Endothelial cell of umbilical vein (primary cell): ENCODE data around the gene SP140L. TPM values are rescaled to one million over a fixed set of nuclear protein-coding genes. Genes with fewer than 3 reads are reported as not detected.
"Not testable (repeated sequence)": the region's sequence is repeated elsewhere in the genome, so short reads cannot be mapped to it uniquely, and the experiment has no call there.

ENCODE experiments used
- BruUV-seq: library from RNA; stranded (reverse); fragments of 400-500 nt; replicated peaks from 2 replicates; lab custom pipeline; 2021; lab: Mats Ljungman, UMichigan
- CTCF ChIA-PET: fragments of 300-600, 350-600 bp; sonication (Branson Sonifier 250); formaldehyde crosslinking; loops from one replicate; lab custom pipeline; 2021; ENCODE audit warnings: antibody characterized with exemption, inconsistent platforms; lab: Charles Lee
- POLR2A ChIA-PET: fragments of 300-600, 350-600 bp; sonication (Branson Sonifier 250); formaldehyde crosslinking; loops from one replicate; lab custom pipeline; 2021; ENCODE audit warnings: antibody characterized with exemption, inconsistent platforms; lab: Charles Lee
- DNase-seq: peaks from one replicate; pipeline ENCODE4 v3.0.0-alpha.2; 2011; ENCODE audit warnings: low read depth, low spot score
- FAIRE-seq: peaks from 2 replicates; lab custom pipeline; 2011; peaks lifted over from hg19 to GRCh38; lab: Jason Lieb, UNC
- H2AFZ ChIP-seq: 2 replicates; pipeline ENCODE4 v1.6.0; 2012; ENCODE audit warnings: low read depth, low read length, control low read depth, inconsistent platforms
- H3K27ac ChIP-seq: 2 replicates; pipeline ENCODE4 v1.5.1; 2011; ENCODE audit warnings: low read depth, mild to moderate bottlenecking, control low read depth, low read length, moderate library complexity; ENCODE audit not compliant: insufficient read depth
- H3K27me3 ChIP-seq, 2 experiments: 2 replicates each; pipeline versions ENCODE4 v1.6.0 to v1.6.1; 2011; ENCODE audit warnings: low read length in 2 of 2, mixed read lengths in 1 of 2; ENCODE audit not compliant: control insufficient read depth in 2 of 2, insufficient read depth in 2 of 2
- H3K36me3 ChIP-seq, 2 experiments: 2 replicates in 1 of 2; 3 replicates in 1 of 2; pipeline ENCODE4 v1.5.1; 2011; ENCODE audit warnings: low read length in 2 of 2, mild to moderate bottlenecking in 1 of 2, moderate library complexity in 1 of 2; ENCODE audit not compliant: control insufficient read depth in 2 of 2, insufficient read depth in 2 of 2; ENCODE audit errors: extremely low read depth in 1 of 2
- H3K4me1 ChIP-seq: 3 replicates; pipeline ENCODE4 v1.5.1; 2011; ENCODE audit warnings: mild to moderate bottlenecking, low read length; ENCODE audit not compliant: control insufficient read depth, insufficient read depth; ENCODE audit errors: extremely low read depth
- H3K4me2 ChIP-seq: 2 replicates; pipeline ENCODE4 v1.6.1; 2011; ENCODE audit warnings: low read length, control low read depth, mixed read lengths; ENCODE audit not compliant: insufficient read depth
- H3K4me3 ChIP-seq, 3 experiments: fragments of 200-600 bp in 1 of 3; sonication (generic), shearing (Covaris generic) in 1 of 3; replicated peaks in 1 of 3; 2 replicates each; pipeline ENCODE4 v1.5.1; 2011 to 2016; ENCODE audit warnings: control low read depth in 3 of 3, low read length in 3 of 3, mild to moderate bottlenecking in 2 of 3, inconsistent platforms in 1 of 3, low read depth in 1 of 3, moderate library complexity in 1 of 3; ENCODE audit not compliant: insufficient read depth in 1 of 3
- H3K79me2 ChIP-seq: 2 replicates; pipeline ENCODE4 v1.6.0; 2012; ENCODE audit warnings: low read length, inconsistent platforms; ENCODE audit not compliant: control insufficient read depth, insufficient read depth
- H3K9ac ChIP-seq: replicated peaks from 2 replicates; pipeline ENCODE3; 2011; ENCODE audit warnings: low read length, control low read depth; ENCODE audit not compliant: insufficient read depth; ENCODE audit errors: extremely low read depth
- H3K9me1 ChIP-seq: replicated peaks from 3 replicates; pipeline ENCODE4 v1.6.0; 2011; ENCODE audit warnings: mild to moderate bottlenecking, low read length; ENCODE audit not compliant: control insufficient read depth, insufficient read depth; ENCODE audit errors: extremely low read depth
- H3K9me3 ChIP-seq: replicated peaks from 2 replicates; pipeline ENCODE4 v1.5.1; 2012; ENCODE audit warnings: low read length, inconsistent platforms; ENCODE audit not compliant: control insufficient read depth, insufficient read depth
- H4K20me1 ChIP-seq: replicated peaks from 2 replicates; pipeline ENCODE3; 2011; ENCODE audit warnings: mild to moderate bottlenecking, low read length; ENCODE audit not compliant: control insufficient read depth, insufficient read depth; ENCODE audit errors: extremely low read depth
- GATA2 ChIP-seq: IDR thresholded peaks from 2 replicates; pipeline ENCODE4 v1.7.0; 2011; ENCODE audit warnings: low read depth, mild to moderate bottlenecking, moderate library complexity, mixed read lengths, low read length; ENCODE audit not compliant: insufficient read length, insufficient read depth
- JUN ChIP-seq: IDR thresholded peaks from 2 replicates; pipeline ENCODE4 v1.6.1; 2011; ENCODE audit warnings: borderline replicate concordance, low read depth; ENCODE audit not compliant: insufficient read length, insufficient read depth
- MYC ChIP-seq: IDR thresholded peaks from one replicate; pipeline ENCODE4 v1.6.1; 2011; ENCODE audit warnings: mild to moderate bottlenecking, low read depth, low read length
- POLR2A ChIP-seq: IDR thresholded peaks from 2 replicates; pipeline ENCODE4 v1.6.1; 2012; ENCODE audit warnings: low read depth, mild to moderate bottlenecking, control low read depth, low read length
- POLR2AphosphoS5 ChIP-seq: IDR thresholded peaks from 2 replicates; pipeline ENCODE4 v1.6.1; 2012; ENCODE audit warnings: low read depth, mild to moderate bottlenecking, control low read depth, low read length, moderate library complexity; ENCODE audit not compliant: insufficient read depth
- dilution Hi-C: fragments of 300-500 bp; cut with MboI; formaldehyde crosslinking; loops from one replicate; pipeline ENCODE4 v1.15.0; 2019; ENCODE audit warnings: low sequenced_read_pairs; ENCODE audit not compliant: extremely low pct_ligation_motif_present
- intact Hi-C: fragments of 100-400 bp; cut with micrococcal nuclease; formaldehyde crosslinking; loops from one replicate; pipeline ENCODE4 v1.10.0; 2022
- polyA plus RNA-seq, 4 experiments: library from polyadenylated mRNA; depleted of rRNA in 3 of 4; stranded (reverse) in 3 of 4; unstranded in 1 of 4; fragments of >200 nt; gene quantifications; 2 replicates each; pipeline versions ENCODE4 v1.2.1 to v1.2.3, GENCODE V29; 2011 to 2012; ENCODE audit warnings: missing spikeins in 1 of 4
- total RNA-seq: library from RNA; stranded (reverse); gene quantifications from 2 replicates; pipeline ENCODE4 v1.2.3, GENCODE V29; 2021

SP140L gene
- total and polyA plus RNA-seq, 2 donors (not counting 3 experiments of a cell fraction or from before 2014, with no cell fraction given) = 16.0 to 27.3 TPM

GRCh38 chr2:230409316-230409715 lies 82.3 kb downstream of the SP140L start:
- H3K4me3 ChIP-seq, H3K9me1 ChIP-seq, H3K36me3 ChIP-seq, H3K27me3 ChIP-seq, H4K20me1 ChIP-seq, H3K9me3 ChIP-seq, H2AFZ ChIP-seq, H3K79me2 ChIP-seq, dilution Hi-C loops, BruUV-seq: not testable (repeated sequence)
- FAIRE-seq (peak; percentile 94), DNase-seq (peak; percentile 82)
- Histone ChIP-seq H3K27ac (peak overlapping the region; percentile 85), H3K9ac (peak overlapping the region; percentile 6), H3K4me2 (peak overlapping the region; percentile 54), H3K4me1 (peaks cover 63% of the 10 kb centered on the region)
- CTCF ChIA-PET = interaction anchor here (1.3 to 2.5 kb wide), 3 partner anchors 9 to 249 kb away, joined by 4 to 10 read pairs (median 5); no protein-coding TSS in a partner anchor
- POLR2A ChIA-PET = interaction anchor here (0.5 kb wide), 1 partner anchor 286 kb away, joined by 3 read pairs; no protein-coding TSS in a partner anchor
- intact Hi-C loops = loop anchor here (1.0 to 5.0 kb wide), 8 partner anchors 33 to 487 kb away; partner anchors contain the start of genes CAB39, FBXO36, SP140L and TRIP12
- TF ChIP-seq POLR2AphosphoS5 = peak; percentile 32

- no peaks in the 10 kb centered on the region for H3K9me1 ChIP-seq
- H3K27me3 ChIP-seq = no peaks in the 10 kb centered on the region
- H3K4me1 ChIP-seq = peaks cover 62% of the 10 kb centered on the region
- FAIRE-seq (no peak), DNase-seq (no peak)
- H3K79me2 ChIP-seq = no peaks in the 10 kb centered on the region
- H3K36me3 ChIP-seq = no peaks in the 10 kb centered on the region
- ChIA-PET POLR2A (no interaction called here), CTCF (interaction anchor here (1.3 kb wide), 1 partner anchor 12 kb away, joined by 5 read pairs; no protein-coding TSS in a partner anchor)
- no peaks in the 10 kb centered on the region for H4K20me1 ChIP-seq
- no peaks in the 10 kb centered on the region for H3K9me3 ChIP-seq
- no peak overlapping the region for H3K9ac ChIP-seq
- dilution Hi-C loops = no loop called here
- no peak overlapping the region for H3K27ac ChIP-seq
- no peak overlapping the region for H3K4me3 ChIP-seq
- H3K4me2 ChIP-seq = no peak overlapping the region
- intact Hi-C loops = loop anchor here (2.0 to 5.0 kb wide), 2 partner anchors 279 to 343 kb away; partner anchors contain the start of gene SLC16A14
- no peak overlapping the region for H2AFZ ChIP-seq
- BruUV-seq = no TSS peak
- TF ChIP-seq POLR2A (no peak), JUN (no peak), GATA2 (no peak), MYC (no peak)
These were observed 83.3 kb downstream of the SP140L start for GRCh38 chr2:230410263-230410662.
